ENCODE data around the gene CD96.
"Not testable (repeated sequence)": the region's sequence is repeated elsewhere in the genome, so short reads cannot be mapped to it uniquely, and the experiment has no call there.

The CD96 gene

GRCh38 chr3:111517801-111518200, 24.2 kb upstream of the CD96 start:
- no peak for DNase-seq (ENCODE audit: extremely low read depth, low read depth)
- TF ChIP-seq CTCF (IDR thresholded peaks at IDR 0.05; ENCODE audit: low read depth, low read length): no peak

DNA sequence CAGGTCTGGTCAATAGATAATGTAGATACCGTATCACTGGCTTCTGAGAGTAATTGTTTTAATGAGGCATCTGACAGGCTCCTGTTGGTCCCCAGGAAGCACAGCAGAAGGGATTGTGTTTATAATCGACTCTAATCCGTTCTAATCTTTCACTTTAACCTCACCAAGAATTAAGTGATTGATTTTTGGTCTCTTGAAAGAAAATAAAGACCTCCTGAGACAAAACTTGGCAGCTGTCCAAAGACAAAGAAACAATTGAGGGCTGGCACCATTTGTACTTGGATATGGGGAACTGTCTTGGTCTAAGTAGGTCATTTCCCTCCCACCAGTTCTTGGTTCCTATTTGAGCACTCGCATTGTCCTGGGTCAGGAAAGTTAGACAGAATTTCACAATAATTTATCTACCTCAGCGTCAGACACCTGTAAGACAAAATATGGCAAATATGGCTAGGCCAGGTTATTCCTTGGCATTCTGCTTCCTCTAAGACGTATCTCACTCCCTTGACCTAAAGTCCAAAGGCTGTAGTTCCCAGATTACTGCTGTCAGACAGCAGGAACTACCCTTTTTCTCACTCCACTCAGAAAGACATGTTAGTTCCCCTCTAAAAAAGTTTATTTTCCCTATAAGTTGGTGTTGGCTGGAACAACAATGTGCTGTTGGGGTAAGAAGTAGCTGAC, 22.7 kb upstream of the CD96 start:
- no peak for TF ChIP-seq CTCF (IDR thresholded peaks at IDR 0.05; ENCODE audit: low read depth, low read length)
- DNase-seq (ENCODE audit: extremely low read depth, low read depth): no peak

DNA sequence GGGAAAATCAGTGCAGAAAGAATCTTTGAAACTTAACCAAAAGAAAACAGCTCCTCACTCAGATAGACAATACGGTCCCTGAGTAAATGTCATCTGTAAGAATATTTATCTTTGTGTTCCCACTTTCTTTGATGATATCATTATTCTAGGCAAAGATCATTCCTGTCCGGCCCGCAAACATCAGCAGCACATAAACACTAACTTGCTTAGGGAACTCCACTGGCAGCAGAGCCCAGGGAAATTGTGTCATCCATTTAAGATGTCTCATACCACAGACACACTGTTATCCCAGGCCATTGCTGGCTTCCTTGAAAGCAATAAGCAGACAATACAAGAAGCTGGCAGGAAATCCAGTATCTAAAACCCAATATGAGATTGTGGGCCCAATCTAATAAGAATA, 20.1 kb upstream of the CD96 start:
- DNase-seq (ENCODE audit: extremely low read depth, low read depth): no peak
- no peak for TF ChIP-seq CTCF (IDR thresholded peaks at IDR 0.05; ENCODE audit: low read depth, low read length)

- DNase-seq (ENCODE audit: extremely low read depth, low read depth): not testable (repeated sequence)
Observed at GRCh38 chr3:111524486-111524885, 17.5 kb upstream of the CD96 start.

GRCh38 chr3:111531446-111531845, 10.6 kb upstream of the CD96 start:
- TF ChIP-seq CTCF (IDR thresholded peaks at IDR 0.05; ENCODE audit: low read depth, low read length): no peak
- no peak for DNase-seq (ENCODE audit: extremely low read depth, low read depth)

DNA sequence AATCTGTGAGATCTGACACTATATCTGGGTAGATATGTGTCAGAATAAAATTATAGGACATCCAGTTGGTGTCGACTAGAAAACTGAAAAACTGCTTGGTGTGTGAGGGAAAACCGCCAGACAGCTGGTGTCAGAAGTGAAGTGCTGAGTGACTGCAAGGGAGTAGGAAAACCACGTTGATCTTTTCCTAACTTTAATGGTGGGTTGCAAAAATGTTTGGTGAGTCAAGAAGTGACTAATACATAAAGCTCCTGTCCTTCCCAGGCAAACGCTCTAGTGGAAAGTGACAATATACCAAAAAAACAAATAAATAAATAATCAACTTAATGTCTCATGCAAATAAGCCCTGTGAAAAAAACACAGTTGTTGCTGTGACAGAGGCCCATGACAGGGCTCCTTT, 7.3 kb upstream of the CD96 start:
- no peak for TF ChIP-seq CTCF (IDR thresholded peaks at IDR 0.05; ENCODE audit: low read depth, low read length)
- DNase-seq (ENCODE audit: extremely low read depth, low read depth): no peak

DNA sequence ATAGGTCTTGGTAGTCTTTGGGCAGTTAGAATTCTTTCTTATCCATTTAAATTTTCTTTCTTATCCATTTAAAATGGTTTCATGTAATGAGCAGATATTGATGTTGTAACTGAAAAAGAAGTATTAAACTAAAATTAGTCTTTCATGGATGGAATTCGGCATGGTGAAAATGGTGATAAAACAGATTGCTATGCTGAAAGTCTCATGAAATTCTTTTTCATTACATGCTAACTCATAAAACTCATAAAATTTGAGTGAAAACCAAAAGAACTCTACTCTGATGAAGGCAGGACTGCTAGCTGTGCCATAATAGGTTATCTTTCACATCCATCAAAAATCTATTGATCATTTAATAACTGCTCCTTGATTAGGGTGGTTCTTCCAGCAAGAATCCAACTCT, 3.9 kb upstream of the CD96 start:
- DNase-seq (ENCODE audit: extremely low read depth, low read depth): no peak
- TF ChIP-seq CTCF (IDR thresholded peaks at IDR 0.05; ENCODE audit: low read depth, low read length): no peak

GRCh38 chr3:111538681-111539083, 3.3 kb upstream of the CD96 start:
- no peak for DNase-seq (ENCODE audit: extremely low read depth, low read depth)
- TF ChIP-seq CTCF (IDR thresholded peaks at IDR 0.05; ENCODE audit: low read depth, low read length): no peak

All from AG09319 (cell line).